ENCODE data around the gene SLC38A3.
A peak's percentile ranks its signal among the peaks of the same experiment; 100 is the strongest.
"Not testable (repeated sequence)": the region's sequence is repeated elsewhere in the genome, so short reads cannot be mapped to it uniquely, and the experiment has no call there.

The SLC38A3 gene

GRCh38 chr3:50236484-50237132 is 31.5 kb downstream of the SLC38A3 start:
- H3K36me3 Mint-ChIP-seq (ENCODE audit: low read depth): peaks cover 3% of the 10 kb centered on the region

DNA sequence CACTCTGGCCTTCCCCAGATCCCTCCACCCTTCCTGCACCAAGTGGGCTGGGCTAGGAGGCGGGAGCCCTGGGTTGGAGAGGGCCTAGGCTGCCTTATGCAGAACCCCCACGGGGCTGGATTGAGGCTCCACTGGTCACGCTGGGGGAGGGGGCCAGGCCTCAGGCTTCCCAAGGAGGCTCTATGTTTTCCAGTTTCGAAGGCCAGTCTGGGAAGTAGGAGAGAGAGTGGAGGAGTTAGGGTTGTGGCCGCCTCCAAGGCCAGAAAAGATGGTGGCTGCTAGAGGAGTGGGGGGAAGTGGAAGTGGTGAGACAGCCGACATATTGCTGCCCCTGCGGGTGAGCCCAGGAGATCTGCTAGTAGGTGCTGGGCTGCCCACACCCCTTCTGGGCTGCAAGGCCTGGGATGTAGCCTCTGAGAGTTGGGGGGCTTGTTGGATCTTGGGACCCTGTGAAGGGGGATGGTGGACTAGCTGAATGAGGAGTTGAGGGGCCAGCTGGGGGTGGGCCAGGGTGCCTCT is 32.1 kb downstream of the SLC38A3 start:
- DNase-seq (peak; percentile 41), ATAC-seq (no peak)
- Mint-ChIP-seq H3K4me1 (peaks cover 51% of the 10 kb centered on the region), H3K4me3 (peak overlapping the region; percentile 98), H3K27me3 (no peaks in the 10 kb centered on the region), H3K27ac (peak overlapping the region; percentile 93), H3K9me3 (no peaks in the 10 kb centered on the region), H3K36me3 (ENCODE audit: low read depth) (peaks cover 3% of the 10 kb centered on the region)

More at GRCh38 chr3:50236484-50237132, 31.5 kb downstream of the SLC38A3 start:
- Mint-ChIP-seq H3K4me1 (peaks cover 45% of the 10 kb centered on the region), H3K27me3 (no peaks in the 10 kb centered on the region), H3K9me3 (no peaks in the 10 kb centered on the region), H3K4me3 (peak overlapping the region; percentile 98), H3K27ac (peak overlapping the region; percentile 93)
- no peak for ATAC-seq
- DNase-seq: no peak

- Mint-ChIP-seq H3K9me3 (no peaks in the 10 kb centered on the region), H3K27me3 (no peaks in the 10 kb centered on the region), H3K4me3 (peak overlapping the region; percentile 98), H3K36me3 (ENCODE audit: low read depth) (peaks cover 3% of the 10 kb centered on the region), H3K4me1 (peaks cover 57% of the 10 kb centered on the region), H3K27ac (peak overlapping the region; percentile 93)
- DNase-seq: peak; percentile 88
- peak; percentile 51 for ATAC-seq
These were observed 32.9 kb downstream of the SLC38A3 start for GRCh38 chr3:50237754-50238548.

DNA sequence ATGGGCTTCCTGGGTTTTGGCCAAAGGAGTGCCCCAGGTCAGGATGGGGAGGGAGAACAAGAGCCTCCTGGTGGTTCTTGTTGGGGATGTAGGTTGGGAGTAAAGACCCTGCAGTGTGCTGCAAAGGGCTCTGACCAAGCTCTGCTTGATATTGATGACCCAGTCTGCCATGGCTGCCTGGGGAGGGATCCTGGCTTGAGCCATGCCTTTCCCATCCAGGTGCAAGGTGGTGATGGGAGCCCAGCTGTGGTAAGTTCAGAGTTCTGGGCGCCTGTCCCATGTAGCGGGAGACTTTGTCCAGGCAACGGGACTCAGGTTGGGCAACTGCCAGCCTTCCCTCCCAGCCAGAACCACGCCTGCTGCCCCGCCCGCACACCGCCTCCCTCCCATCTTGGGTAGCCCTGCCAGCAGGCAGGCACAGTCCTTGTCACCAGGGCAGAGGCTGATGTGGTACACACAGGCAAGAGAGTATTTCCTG is 33.5 kb downstream of the SLC38A3 start:
- no peaks in the 10 kb centered on the region for H3K27me3 Mint-ChIP-seq
- no peaks in the 10 kb centered on the region for H3K9me3 Mint-ChIP-seq
- peak overlapping the region; percentile 93 for H3K27ac Mint-ChIP-seq
- H3K36me3 Mint-ChIP-seq (ENCODE audit: low read depth): peaks cover 4% of the 10 kb centered on the region
- no peak for ATAC-seq
- DNase-seq: no peak
- H3K4me3 Mint-ChIP-seq: peak overlapping the region; percentile 98
- peaks cover 61% of the 10 kb centered on the region for H3K4me1 Mint-ChIP-seq

- Mint-ChIP-seq H3K27ac (peak overlapping the region; percentile 93), H3K36me3 (ENCODE audit: low read depth) (peaks cover 9% of the 10 kb centered on the region), H3K27me3 (no peaks in the 10 kb centered on the region), H3K4me1 (peaks cover 71% of the 10 kb centered on the region), H3K9me3 (no peaks in the 10 kb centered on the region), H3K4me3 (peak overlapping the region; percentile 53)
- ATAC-seq (no peak), DNase-seq (no peak)
These were observed 34.6 kb downstream of the SLC38A3 start for GRCh38 chr3:50239649-50240048.

- Mint-ChIP-seq H3K27me3 (no peaks in the 10 kb centered on the region), H3K4me1 (peaks cover 77% of the 10 kb centered on the region), H3K9me3 (no peaks in the 10 kb centered on the region), H3K27ac (peak overlapping the region; percentile 95), H3K36me3 (ENCODE audit: low read depth) (peaks cover 9% of the 10 kb centered on the region), H3K4me3 (peak overlapping the region; percentile 61)
- ATAC-seq (no peak), DNase-seq (no peak)
These were observed 36.1 kb downstream of the SLC38A3 start for GRCh38 chr3:50241163-50241562.

DNA sequence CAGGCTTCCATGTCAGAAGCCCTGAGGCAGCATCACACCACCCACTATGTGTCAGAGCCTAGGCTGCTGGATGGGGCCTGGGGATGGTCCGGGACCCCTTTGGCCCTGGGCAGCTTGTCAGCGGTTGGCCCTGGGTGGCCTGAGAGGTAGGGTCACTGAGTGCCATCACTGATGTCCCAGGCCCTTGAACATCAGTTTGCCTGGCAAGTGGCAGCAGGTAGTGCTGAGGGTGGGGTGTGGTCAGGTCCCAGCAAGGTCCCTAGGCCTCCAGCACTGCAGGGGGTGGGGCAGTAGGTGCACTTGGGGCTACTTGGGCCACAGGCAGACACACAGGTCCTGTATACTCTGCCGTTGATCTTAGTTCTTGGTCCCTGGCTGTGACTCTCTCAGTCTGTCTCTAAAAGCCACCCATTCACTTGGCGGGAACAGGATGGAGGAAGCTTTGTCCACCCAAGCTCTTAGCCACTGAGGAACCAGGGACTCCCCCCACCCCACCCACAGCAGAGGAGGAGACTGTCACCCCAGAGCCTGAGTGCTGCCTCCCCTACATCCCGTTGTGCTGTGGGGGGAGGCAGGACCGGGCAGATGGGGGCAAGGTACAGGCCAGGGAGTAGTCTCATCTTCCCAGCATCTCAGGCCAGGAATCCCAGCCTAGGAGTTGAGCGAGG is 36.8 kb downstream of the SLC38A3 start:
- ATAC-seq: no peak
- Mint-ChIP-seq H3K4me1 (peaks cover 83% of the 10 kb centered on the region), H3K27me3 (no peaks in the 10 kb centered on the region), H3K9me3 (no peaks in the 10 kb centered on the region), H3K4me3 (peak overlapping the region; percentile 61), H3K27ac (peak overlapping the region; percentile 95), H3K36me3 (ENCODE audit: low read depth) (peaks cover 10% of the 10 kb centered on the region)
- peak; percentile 27 for DNase-seq

GRCh38 chr3:50242381-50242770 is 37.3 kb downstream of the SLC38A3 start:
- no peaks in the 10 kb centered on the region for H3K27me3 Mint-ChIP-seq
- no peak for ATAC-seq
- H3K4me3 Mint-ChIP-seq: peak overlapping the region; percentile 67
- no peaks in the 10 kb centered on the region for H3K9me3 Mint-ChIP-seq
- H3K36me3 Mint-ChIP-seq (ENCODE audit: low read depth): peaks cover 10% of the 10 kb centered on the region
- peak overlapping the region; percentile 95 for H3K27ac Mint-ChIP-seq
- H3K4me1 Mint-ChIP-seq: peaks cover 87% of the 10 kb centered on the region
- peak; percentile 24 for DNase-seq

GRCh38 chr3:50242851-50243542 is 37.9 kb downstream of the SLC38A3 start:
- Mint-ChIP-seq H3K27ac (peak overlapping the region; percentile 95), H3K36me3 (ENCODE audit: low read depth) (peaks cover 10% of the 10 kb centered on the region), H3K4me1 (peaks cover 88% of the 10 kb centered on the region), H3K9me3 (no peaks in the 10 kb centered on the region), H3K4me3 (peak overlapping the region; percentile 67), H3K27me3 (no peaks in the 10 kb centered on the region)
- no peak for ATAC-seq
- DNase-seq: peak; percentile 59

GRCh38 chr3:50243543-50243895 is 38.4 kb downstream of the SLC38A3 start:
- peaks cover 12% of the 10 kb centered on the region for H3K36me3 Mint-ChIP-seq (ENCODE audit: low read depth)
- ATAC-seq (no peak), DNase-seq (no peak)
- peak overlapping the region; percentile 95 for H3K27ac Mint-ChIP-seq
- H3K27me3 Mint-ChIP-seq: no peaks in the 10 kb centered on the region
- H3K4me3 Mint-ChIP-seq: peak overlapping the region; percentile 17
- no peaks in the 10 kb centered on the region for H3K9me3 Mint-ChIP-seq
- peaks cover 87% of the 10 kb centered on the region for H3K4me1 Mint-ChIP-seq

DNA sequence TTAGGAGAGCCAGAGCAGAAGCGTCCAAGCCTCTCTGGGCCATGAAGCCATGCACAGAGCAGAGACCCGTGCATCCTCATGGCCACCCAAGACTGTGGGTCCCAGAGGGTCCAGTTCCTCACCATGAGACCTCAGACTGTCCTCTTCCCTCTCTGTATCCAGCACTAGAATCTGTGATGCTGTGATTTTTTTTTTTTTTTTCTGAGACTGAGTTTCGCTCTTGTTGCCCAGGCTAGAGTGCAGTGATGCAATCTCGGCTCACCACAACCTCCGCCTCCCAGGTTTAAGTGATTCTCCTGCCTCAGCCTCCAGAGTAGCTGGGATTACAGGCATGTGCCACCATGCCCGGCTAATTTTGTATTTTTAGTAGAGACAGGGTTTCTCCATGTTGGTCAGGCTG is 39.7 kb downstream of the SLC38A3 start:
- peak overlapping the region; percentile 50 for H3K4me3 Mint-ChIP-seq

DNA sequence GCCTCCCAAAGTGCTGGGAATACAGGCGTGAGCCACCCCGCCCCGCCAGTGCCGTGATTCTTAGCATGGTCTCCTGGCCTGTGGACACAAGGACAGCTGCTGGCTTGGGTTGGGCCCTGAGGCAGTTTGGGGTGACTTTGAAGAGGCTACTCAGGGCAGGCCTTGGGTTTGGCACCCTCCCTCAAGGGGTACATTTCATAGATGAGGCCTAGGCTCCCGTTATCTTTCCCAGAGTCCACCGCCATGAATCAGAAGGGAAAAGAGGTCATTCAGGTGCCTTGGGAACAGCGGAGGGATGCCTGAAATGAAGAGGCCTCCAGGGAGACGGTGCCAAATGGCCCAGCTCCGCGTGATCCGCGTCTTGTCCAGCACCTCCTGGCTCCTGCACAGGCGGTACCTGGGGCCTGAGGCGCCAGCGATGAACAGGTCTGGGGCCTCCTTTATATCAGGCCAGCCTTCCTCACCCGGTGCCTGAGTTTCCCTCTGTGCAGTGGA is 40.2 kb downstream of the SLC38A3 start:
- peak overlapping the region; percentile 97 for H3K27ac Mint-ChIP-seq
- no peak for ATAC-seq
- DNase-seq: no peak
- H3K36me3 Mint-ChIP-seq (ENCODE audit: low read depth): peaks cover 12% of the 10 kb centered on the region
- peak overlapping the region; percentile 75 for H3K4me3 Mint-ChIP-seq
- no peaks in the 10 kb centered on the region for H3K9me3 Mint-ChIP-seq
- peaks cover 83% of the 10 kb centered on the region for H3K4me1 Mint-ChIP-seq
- no peaks in the 10 kb centered on the region for H3K27me3 Mint-ChIP-seq

More for the DNA sequence above, 39.7 kb downstream of the SLC38A3 start:
- not testable (repeated sequence) for H3K27me3 Mint-ChIP-seq, ATAC-seq, DNase-seq, H3K9me3 Mint-ChIP-seq
- peaks cover 83% of the 10 kb centered on the region for H3K4me1 Mint-ChIP-seq
- H3K36me3 Mint-ChIP-seq (ENCODE audit: low read depth): peaks cover 13% of the 10 kb centered on the region
- peak overlapping the region; percentile 97 for H3K27ac Mint-ChIP-seq

DNA sequence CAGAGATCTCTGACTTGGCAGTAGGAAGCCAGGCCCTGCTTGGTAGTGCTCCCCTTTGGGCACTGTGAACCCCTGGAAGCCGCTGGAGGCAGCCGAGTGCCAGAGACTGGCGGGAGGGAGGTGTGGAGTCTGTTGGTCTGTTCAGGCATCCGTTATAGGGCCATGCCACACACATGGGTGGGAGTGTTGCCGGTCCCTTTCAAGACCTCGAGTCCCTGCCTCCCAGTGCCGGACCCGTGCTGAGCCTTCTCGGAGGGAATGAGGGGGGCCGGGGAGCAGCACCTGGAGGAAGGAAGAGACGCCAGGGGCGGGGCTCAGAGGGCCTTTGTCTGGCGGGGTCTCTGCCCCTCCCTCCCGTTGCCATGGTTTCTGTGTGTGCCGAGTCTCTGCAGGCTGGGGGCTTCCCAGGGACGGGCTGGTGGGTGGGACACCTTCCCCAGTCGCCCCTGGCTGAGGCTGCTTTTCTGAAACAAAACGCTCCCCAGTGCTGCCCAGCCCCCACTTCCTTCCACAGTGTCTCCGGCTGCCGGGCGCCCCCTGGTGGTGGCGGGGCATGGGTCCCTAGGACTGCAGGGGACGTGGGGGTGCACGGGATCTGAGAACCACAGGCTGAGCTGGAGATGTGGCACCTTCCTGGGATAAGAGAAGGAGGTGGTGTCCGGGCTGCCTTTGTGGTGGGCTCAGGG is 40.9 kb downstream of the SLC38A3 start:
- Mint-ChIP-seq H3K4me1 (peaks cover 86% of the 10 kb centered on the region), H3K4me3 (peak overlapping the region; percentile 75), H3K27me3 (no peaks in the 10 kb centered on the region), H3K36me3 (ENCODE audit: low read depth) (peaks cover 14% of the 10 kb centered on the region), H3K9me3 (no peaks in the 10 kb centered on the region), H3K27ac (peak overlapping the region; percentile 97)
- ATAC-seq (peak; percentile 79), DNase-seq (peak; percentile 98)

Data from activated naive CD8-positive, alpha-beta T cell treated with anti-CD3 and anti-CD28 coated beads, Interleukin-2, amount 50 U/mL, for 24 hours (primary cell).